ENCODE results near the gene NOCT.
"Not testable (repeated sequence)": the region's sequence is repeated elsewhere in the genome, so short reads cannot be mapped to it uniquely, and the experiment has no call there.

The NOCT gene
- 5.9 to 102 (median 8.5) reads per million in 18 experiments for total RNA-seq

DNA sequence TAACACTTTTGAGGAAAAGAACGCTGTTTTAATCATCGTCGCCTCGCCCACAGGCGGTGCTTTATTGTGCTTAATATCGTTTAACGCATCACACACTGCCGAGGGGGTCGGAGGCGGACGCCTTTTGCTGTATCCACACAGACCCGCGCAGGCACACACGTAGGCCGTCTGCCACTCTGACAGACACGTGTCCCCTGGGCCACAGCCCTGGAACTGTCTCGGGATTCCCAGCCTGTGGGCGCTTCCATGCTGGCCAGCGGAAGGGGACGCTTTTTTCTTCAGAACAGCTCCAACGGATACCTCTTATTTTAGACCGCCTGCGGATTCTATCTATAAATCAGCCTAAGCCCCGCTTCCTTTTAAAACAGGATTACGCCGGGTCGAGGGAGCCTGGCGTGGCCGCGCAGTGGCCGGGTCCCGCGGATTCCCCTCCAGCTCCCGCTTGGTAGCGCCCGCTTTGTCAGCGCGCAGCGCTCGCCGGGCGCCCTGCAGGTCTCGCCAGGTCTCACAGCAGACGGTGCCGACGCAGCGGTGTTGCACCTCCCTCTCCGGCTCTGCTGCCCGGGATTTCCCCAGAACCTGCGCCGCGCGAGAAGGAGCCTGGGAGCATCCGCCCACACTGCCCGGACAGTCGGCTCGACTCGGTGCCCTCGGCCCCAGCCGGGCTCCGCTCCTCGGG lies at the start of gene NOCT:
NOCT (plus strand) TSS at position 513 of the 679 bp plus-strand sequence. CDS start 201 bp downstream, outside the sequence.
- DNase-seq: peak; percentile 81 to 90

DNA sequence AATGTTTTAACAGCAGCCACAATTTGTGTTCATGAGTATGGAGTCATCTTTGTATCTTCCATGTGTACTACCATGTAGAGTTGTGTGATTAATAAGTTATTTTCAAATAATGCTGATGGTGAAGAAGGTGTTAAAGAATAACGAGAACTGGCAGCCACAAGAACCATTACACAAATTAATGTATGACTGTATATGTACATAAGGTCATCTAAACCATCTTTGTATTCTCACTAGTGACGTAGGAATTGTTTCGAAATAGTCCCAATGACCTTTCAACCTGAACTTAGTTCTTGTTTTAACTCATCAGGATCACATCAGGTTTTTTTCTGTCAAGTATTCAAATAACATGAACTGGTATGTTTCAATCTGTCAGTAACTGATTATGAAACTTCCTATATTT lies 48.3 kb upstream of the NOCT start:
- DNase-seq: peak; percentile 83 to 98

- peak in 1 of 2 donors; percentile 54 for DNase-seq
Observed at GRCh38 chr4:138972956-138973801, 42.4 kb upstream of the NOCT start.

GRCh38 chr4:138975225-138975624 lies 40.4 kb upstream of the NOCT start:
- DNase-seq: no peak

- no peak for DNase-seq
Observed at GRCh38 chr4:138976526-138976925, 39.1 kb upstream of the NOCT start.

DNA sequence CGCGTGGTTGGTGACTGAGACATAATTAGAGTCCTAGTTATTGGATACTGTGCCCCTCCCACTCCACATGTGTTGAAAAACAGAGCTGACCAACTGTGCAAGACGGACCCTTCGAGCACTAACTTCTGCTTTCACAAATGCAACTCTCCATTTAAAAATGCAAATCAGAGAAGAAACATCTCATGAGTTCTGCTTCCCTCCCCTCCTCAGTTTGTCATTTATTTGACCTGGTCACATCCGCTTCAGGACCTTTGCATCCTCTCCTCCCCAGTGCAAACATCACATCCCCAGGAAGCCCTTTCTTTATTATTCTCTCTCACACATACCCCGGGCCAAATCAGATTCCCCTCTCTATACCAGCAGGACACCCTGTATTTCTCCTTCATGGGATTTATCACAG lies 38.1 kb upstream of the NOCT start:
- DNase-seq: peak; percentile 81 to 82

DNA sequence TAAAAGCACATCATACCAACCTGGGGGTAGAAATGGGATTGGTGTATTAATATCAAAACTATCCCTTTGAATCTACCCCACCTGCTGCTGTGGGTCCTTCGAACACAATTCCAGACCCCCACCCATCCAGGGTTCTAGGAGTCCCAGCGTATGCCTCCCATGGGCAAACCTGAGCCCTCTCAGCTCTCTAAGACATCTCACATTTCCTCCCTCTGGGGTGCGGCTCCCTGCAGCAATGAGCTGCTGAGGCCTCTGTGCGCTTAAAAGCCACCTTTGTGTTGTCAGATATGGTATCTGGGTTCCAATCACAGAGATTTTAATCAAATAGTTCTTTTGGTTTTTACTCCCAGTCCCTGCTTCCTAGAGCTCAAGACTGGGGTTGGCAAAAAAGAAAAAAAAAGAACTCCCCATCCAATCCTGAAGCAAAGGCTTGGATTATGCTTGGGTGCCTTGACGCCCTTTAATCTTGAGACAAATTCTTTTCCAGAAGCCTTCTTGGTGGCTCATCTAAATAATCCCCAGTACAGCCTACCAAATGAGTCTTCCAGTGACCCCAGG lies 37.5 kb upstream of the NOCT start:
- DNase-seq: no peak

DNA sequence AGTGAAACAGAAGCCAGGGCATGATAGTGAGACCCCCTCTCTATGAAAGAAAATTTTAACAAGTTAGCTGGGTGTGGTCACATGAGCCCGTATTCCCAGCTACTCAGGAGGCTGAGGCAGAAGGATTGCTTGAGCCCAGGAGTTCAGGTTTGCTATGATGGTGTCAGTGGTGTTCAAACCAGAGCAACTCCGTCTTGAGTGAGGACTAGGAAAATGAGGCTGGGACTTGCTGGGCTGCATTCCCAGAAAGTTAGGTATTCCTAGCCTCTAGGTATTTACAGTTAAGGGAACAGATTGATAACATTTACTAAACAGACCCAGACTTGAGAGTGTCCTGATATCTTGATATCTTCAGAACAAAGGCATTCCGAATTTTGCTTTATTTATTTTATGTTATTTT lies 37.0 kb upstream of the NOCT start:
- no peak for DNase-seq

GRCh38 chr4:138979742-138980141 lies 35.8 kb upstream of the NOCT start:
- no peak for DNase-seq

DNA sequence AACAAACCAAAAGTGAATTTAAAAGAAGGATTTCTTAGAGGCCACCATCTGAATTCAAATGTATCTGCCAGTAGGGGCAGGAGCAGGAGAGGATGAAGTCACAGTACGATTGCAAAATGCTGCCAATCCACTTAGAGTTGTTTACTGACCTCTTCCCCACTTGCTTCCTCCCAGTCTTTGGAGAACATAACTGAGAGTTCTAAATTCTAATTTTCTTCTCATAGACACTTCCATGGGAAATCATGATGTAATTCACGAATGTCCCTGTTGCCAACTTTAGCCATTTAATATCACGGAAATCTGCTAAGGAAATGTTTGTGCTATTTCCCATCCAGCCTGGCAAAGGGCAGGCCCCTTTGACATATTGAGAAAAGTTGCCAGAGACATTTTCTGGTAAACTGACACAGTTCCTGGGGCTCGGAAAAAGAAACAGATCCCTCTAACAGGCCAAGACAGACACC lies 33.6 kb upstream of the NOCT start:
- DNase-seq: peak; percentile 85 to 87

GRCh38 chr4:138982754-138983153 lies 32.8 kb upstream of the NOCT start:
- no peak for DNase-seq

GRCh38 chr4:138983690-138984089 lies 31.9 kb upstream of the NOCT start:
- no peak for DNase-seq

- no peak for DNase-seq
Observed at GRCh38 chr4:138984647-138985046, 30.9 kb upstream of the NOCT start.

- no peak for DNase-seq
Observed at GRCh38 chr4:138992676-138993075, 22.9 kb upstream of the NOCT start.

DNA sequence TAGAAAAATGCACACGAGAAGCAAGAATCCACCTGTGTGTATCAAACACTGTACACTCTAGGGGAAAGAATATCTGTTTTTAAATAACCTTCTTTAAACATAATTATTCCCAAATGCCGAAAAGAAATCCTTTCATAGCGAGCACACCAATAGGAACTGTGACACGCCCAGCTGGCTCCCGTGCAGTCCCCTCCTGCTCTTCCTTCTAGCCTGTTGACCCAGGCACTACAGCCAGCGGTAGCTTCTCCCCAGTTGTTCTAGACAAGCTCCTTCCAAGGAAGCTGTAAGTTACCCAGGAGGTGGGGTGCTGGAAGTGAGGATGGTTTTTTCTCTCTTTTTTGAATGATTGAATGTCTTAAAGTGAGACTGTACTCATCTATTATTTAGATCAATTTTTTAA lies 19.5 kb upstream of the NOCT start:
- no peak for DNase-seq

DNA sequence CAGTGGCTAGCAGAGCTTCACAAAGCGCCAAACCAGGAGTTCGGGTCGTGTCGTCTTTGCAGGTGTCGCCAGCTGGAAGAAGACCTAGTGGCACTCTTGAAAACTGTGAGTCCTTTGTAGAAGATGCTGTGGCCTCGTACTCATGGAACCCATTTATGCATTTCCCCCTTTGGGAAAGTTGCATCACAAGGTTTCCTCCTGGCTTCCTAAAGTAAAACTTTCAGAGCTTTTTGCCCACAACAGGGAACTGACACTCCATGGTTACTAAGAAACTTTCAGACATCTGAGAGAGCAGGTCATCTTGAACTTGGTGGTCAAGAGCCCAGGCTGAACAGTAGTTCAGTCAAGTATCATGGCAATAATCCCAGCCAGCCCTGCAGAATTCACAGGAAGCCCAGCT lies 15.9 kb upstream of the NOCT start:
- peak; percentile 31 to 65 for DNase-seq

GRCh38 chr4:139000134-139000533 lies 15.4 kb upstream of the NOCT start:
- DNase-seq: not testable (repeated sequence)

DNA sequence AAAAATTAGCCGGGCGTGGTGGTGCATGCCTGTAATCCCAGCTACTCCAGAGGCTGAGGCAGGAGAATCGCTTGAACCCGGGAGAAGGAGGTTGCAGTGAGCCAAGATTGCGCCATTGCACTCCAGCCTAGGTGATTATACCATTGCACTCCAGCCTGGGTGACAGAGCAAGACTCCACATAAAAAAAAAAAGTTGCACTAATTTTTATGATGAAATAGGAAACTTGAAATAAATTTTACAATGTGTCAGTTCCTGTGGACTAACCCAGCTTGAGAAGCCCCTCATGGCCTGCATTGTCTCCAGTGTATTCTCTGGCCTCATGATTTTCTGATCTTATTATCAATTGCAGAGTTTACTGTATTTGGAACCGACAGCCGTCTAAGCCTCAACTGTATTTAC lies 14.2 kb upstream of the NOCT start:
- peak in 1 of 2 donors; percentile 44 for DNase-seq

DNA sequence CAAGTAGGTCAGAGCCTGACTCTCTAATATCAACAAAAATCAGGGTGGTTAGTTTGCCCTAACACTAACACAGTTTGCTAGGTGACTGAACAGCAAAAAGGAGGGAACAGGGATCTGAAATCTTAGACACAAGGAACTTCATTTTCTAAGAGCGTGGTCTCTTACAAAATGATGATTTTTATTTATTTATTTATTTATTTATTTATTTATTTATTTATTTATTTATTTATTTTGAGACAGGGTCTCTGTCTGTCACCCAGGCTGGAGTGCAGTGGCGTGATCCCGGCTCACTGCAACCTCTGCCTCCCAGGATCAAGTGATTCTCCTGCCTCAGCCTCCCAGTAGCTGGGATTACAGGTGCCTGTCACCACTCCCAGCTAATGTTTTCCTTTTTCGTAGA lies 11.9 kb upstream of the NOCT start:
- not testable (repeated sequence) for DNase-seq

- no peak for DNase-seq
Observed at GRCh38 chr4:139005774-139006173, 9.8 kb upstream of the NOCT start.

DNA sequence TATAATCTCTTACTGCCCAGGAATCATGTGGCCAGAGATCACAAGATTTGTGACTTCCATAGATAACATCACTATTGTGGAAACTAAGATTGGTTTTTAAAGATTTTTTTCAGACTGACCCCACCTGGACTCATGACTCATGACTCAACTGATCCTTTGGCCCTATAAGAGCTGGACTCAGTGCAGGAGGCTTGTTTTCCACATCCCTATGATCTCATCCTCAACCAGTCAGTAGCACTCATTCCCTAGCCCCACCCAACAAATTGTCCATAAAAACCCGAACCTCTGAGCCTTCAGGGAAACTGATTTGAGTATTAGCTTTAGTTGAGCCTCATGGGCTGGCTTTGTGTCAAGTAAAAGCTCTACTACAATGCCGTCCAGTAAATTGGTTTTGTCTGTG lies 7.9 kb upstream of the NOCT start:
- peak in 1 of 2 donors; percentile 11 for DNase-seq

GRCh38 chr4:139008278-139008677 lies 7.3 kb upstream of the NOCT start:
- not testable (repeated sequence) for DNase-seq

GRCh38 chr4:139009702-139010101 lies 5.9 kb upstream of the NOCT start:
- no peak for DNase-seq

All from inflammatory macrophage (primary cell).